Esophagus (tissue), 2 donors: ENCODE data around the gene DDIT3. TPM values are rescaled to one million over a fixed set of nuclear protein-coding genes. Genes with fewer than 3 reads are reported as not detected.

ENCODE experiments used
- polyA plus RNA-seq, 2 donors: library from polyadenylated mRNA; stranded (reverse); fragments of 200-250 nt; gene quantifications; one replicate each; pipeline ENCODE4 v1.2.3, GENCODE V29; 2013
- donor health status: healthy with polysubstance abuse.
- donor health status: Bipolar disorder and iron deficiency.

The DDIT3 gene
- polyA plus RNA-seq, 2 donors, result 19.8 to 30.7 TPM

Other genes starting within 250 kb of the DDIT3 start
- gene R3HDM2, start 89.5 kb downstream of the DDIT3 start, polyA plus RNA-seq, result 10 to 100 TPM; 10.4 to 12.4 TPM
- gene INHBC, start 85.7 kb downstream of the DDIT3 start, polyA plus RNA-seq, result under 1 TPM in 1 of 2 donors, not detected in 1; 0.01 TPM
- under 1 TPM in 1 of 2 donors, not detected in 1; 0.01 TPM for gene INHBE, start 65.2 kb downstream of the DDIT3 start, polyA plus RNA-seq
- under 1 TPM; 0.16 to 0.28 TPM for gene GLI1, start 60.7 kb downstream of the DDIT3 start, polyA plus RNA-seq
- 1 to 10 TPM; 4.3 to 9.2 TPM for gene ARHGAP9, start 40.6 kb downstream of the DDIT3 start, polyA plus RNA-seq
- 100 to 1,000 TPM in 1 of 2 donors, 10 to 100 TPM in 1; 74.4 to 106 TPM for gene MARS1, start 32.4 kb downstream of the DDIT3 start, polyA plus RNA-seq
- gene MBD6, start 2.3 kb upstream of the DDIT3 start, polyA plus RNA-seq, result 10 to 100 TPM; 14.7 to 35.0 TPM
- 100 to 1,000 TPM in 1 of 2 donors, 10 to 100 TPM in 1; 77.4 to 159 TPM for gene DCTN2, start 26.7 kb upstream of the DDIT3 start, polyA plus RNA-seq
- under 1 TPM; 0.12 to 0.24 TPM for gene KIF5A, start 29.5 kb upstream of the DDIT3 start, polyA plus RNA-seq
- gene PIP4K2C, start 70.7 kb upstream of the DDIT3 start, polyA plus RNA-seq, result 10 to 100 TPM in 1 of 2 donors, 1 to 10 TPM in 1; 9.4 to 20.3 TPM
- gene DTX3, start 84.3 kb upstream of the DDIT3 start, polyA plus RNA-seq, result 10 to 100 TPM; 11.6 to 16.7 TPM
- gene ARHGEF25, start 90.9 kb upstream of the DDIT3 start, polyA plus RNA-seq, result 10 to 100 TPM; 18.4 to 20.8 TPM
- under 1 TPM; 0.10 to 0.18 TPM for gene B4GALNT1, start 112.7 kb upstream of the DDIT3 start, polyA plus RNA-seq
- 100 to 1,000 TPM; 106 to 120 TPM for gene OS9, start 173.6 kb upstream of the DDIT3 start, polyA plus RNA-seq
- gene AGAP2, start 218.2 kb upstream of the DDIT3 start, polyA plus RNA-seq, result under 1 TPM; 0.61 to 0.94 TPM
- gene TSPAN31, start 224.5 kb upstream of the DDIT3 start, polyA plus RNA-seq, result 10 to 100 TPM; 16.3 to 19.8 TPM
- 10 to 100 TPM; 22.1 to 52.6 TPM for gene CDK4, start 231.8 kb upstream of the DDIT3 start, polyA plus RNA-seq
- gene MARCHF9, start 234.6 kb upstream of the DDIT3 start, polyA plus RNA-seq, result 10 to 100 TPM in 1 of 2 donors, 1 to 10 TPM in 1; 8.0 to 10.9 TPM
- gene CYP27B1, start 246.6 kb upstream of the DDIT3 start, polyA plus RNA-seq, result under 1 TPM; 0.64 to 0.96 TPM